SU-DHL-6 (cell line): ENCODE data around the gene HIKESHI.

Experiments
- EZH2phosphoT487 ChIP-seq: fragments of 200-600 bp; sonication (generic), shearing (Covaris generic); conservative IDR thresholded peaks from 2 replicates; pipeline ENCODE4 v1.6.1; 2018; ENCODE audit warnings: mild to moderate bottlenecking, antibody characterized with exemption, low read length, moderate library complexity, mixed read lengths
- TF ChIP-seq, protein P1 (sequence below): fragments of 200-600 bp; sonication (generic); IDR thresholded peaks from one replicate; pipeline ENCODE4 v1.5.1; 2017; ENCODE audit warnings: antibody characterized with exemption, mild to moderate bottlenecking, low read length, moderate library complexity; ENCODE audit not compliant: insufficient read depth, poor library complexity, severe bottlenecking

DNA sequence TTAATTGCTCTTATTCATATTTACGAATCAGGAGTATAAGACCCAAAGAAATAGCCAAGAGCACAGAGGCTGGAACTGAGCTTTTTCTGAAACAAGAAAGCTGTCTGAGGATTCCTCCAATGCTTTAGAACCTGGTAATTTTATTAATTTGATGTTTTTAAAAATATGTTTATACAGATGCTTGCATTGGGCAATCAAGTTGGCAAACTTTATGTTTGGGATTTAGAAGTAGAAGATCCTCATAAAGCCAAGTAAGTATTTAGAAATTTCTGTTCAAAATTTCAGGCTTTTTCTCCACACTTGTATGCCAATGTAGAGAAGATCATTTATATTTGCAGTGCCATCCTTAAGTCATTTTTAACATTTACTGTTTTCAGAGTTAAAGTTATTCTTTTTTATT is 24.3 kb upstream of the HIKESHI start:
- TF ChIP-seq, protein P1, sequence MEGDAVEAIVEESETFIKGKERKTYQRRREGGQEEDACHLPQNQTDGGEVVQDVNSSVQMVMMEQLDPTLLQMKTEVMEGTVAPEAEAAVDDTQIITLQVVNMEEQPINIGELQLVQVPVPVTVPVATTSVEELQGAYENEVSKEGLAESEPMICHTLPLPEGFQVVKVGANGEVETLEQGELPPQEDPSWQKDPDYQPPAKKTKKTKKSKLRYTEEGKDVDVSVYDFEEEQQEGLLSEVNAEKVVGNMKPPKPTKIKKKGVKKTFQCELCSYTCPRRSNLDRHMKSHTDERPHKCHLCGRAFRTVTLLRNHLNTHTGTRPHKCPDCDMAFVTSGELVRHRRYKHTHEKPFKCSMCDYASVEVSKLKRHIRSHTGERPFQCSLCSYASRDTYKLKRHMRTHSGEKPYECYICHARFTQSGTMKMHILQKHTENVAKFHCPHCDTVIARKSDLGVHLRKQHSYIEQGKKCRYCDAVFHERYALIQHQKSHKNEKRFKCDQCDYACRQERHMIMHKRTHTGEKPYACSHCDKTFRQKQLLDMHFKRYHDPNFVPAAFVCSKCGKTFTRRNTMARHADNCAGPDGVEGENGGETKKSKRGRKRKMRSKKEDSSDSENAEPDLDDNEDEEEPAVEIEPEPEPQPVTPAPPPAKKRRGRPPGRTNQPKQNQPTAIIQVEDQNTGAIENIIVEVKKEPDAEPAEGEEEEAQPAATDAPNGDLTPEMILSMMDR, result no peak
- no peak for TF ChIP-seq EZH2phosphoT487
